Thoracic aorta (tissue), 2 donors: ENCODE data around the gene DICER1. TPM values are rescaled to one million over a fixed set of nuclear protein-coding genes. Genes with fewer than 3 reads are reported as not detected.

ENCODE experiments used
- ATAC-seq: fragments of 150-250 bp; one replicate; pipeline ENCODE4 v1.8.0; 2017; ENCODE audit warnings: low read depth; ENCODE audit not compliant: insufficient number of reproducible peaks, low FRiP score
- DNase-seq: peaks from one replicate; pipeline ENCODE4 v3.0.0-alpha.2; 2020; ENCODE audit warnings: low spot score
- H3K27ac ChIP-seq, 2 donors: fragments of 200-600 bp; sonication (generic); 1 replicate in 1 of 2; 2 replicates in 1 of 2; pipeline ENCODE4 v1.5.1; 2016; ENCODE audit warnings: mild to moderate bottlenecking in 2 of 2, moderate library complexity in 2 of 2
- H3K27me3 ChIP-seq: fragments of 200-600 bp; sonication (generic); replicated peaks from 2 replicates; pipeline ENCODE4 v1.6.0; 2016; ENCODE audit warnings: mild to moderate bottlenecking; ENCODE audit not compliant: insufficient read depth
- H3K36me3 ChIP-seq: fragments of 200-600 bp; sonication (generic); one replicate; pipeline ENCODE4 v1.5.1; 2016
- H3K4me1 ChIP-seq, 2 donors: fragments of 200-600 bp; sonication (generic); 1 replicate in 1 of 2; 2 replicates in 1 of 2; pipeline versions ENCODE4 v1.5.1 to v1.6.0; 2016; ENCODE audit warnings: low read depth in 2 of 2, mild to moderate bottlenecking in 1 of 2; ENCODE audit not compliant: control insufficient read depth in 1 of 2
- H3K4me3 ChIP-seq: fragments of 200-600 bp; sonication (generic); 2 replicates; pipeline ENCODE4 v1.5.1; 2016; ENCODE audit warnings: mild to moderate bottlenecking
- H3K9me3 ChIP-seq: fragments of 200-600 bp; sonication (generic); 2 replicates; pipeline ENCODE4 v1.5.1; 2016
- CTCF ChIP-seq: fragments of 200-600 bp; sonication (generic); IDR thresholded peaks from one replicate; pipeline ENCODE4 v1.5.1; 2019; ENCODE audit warnings: antibody characterized with exemption
- total RNA-seq, 2 donors: library from RNA; depleted of rRNA; stranded (reverse); fragments of >200 nt; gene quantifications; one replicate each; pipeline versions ENCODE4 v1.1.0 to v1.2.3, GENCODE V29; 2016

Gene DICER1
- total RNA-seq, 2 donors from 2014 or later = 56.3 to 92.5 TPM

GRCh38 chr14:95137164-95137803 lies 20.0 kb downstream of the DICER1 start:
- DNase-seq (no peak), ATAC-seq (no peak)
- TF ChIP-seq CTCF = no peak
- H3K4me1 ChIP-seq = peaks cover 31 to 37% of the 10 kb centered on the region in 2 donors
- no peaks in the 10 kb centered on the region for H3K9me3 ChIP-seq
- H3K27ac ChIP-seq = no peak overlapping the region
- H3K36me3 ChIP-seq = peaks cover 2% of the 10 kb centered on the region
- peak overlapping the region; percentile 1 for H3K4me3 ChIP-seq
- no peaks in the 10 kb centered on the region for H3K27me3 ChIP-seq

GRCh38 chr14:95136631-95137030 lies 20.7 kb downstream of the DICER1 start:
- DNase-seq (no peak), ATAC-seq (no peak)
- H3K4me3 ChIP-seq = no peak overlapping the region
- peaks cover 26 to 31% of the 10 kb centered on the region in 2 donors for H3K4me1 ChIP-seq
- no peaks in the 10 kb centered on the region for H3K9me3 ChIP-seq
- H3K27me3 ChIP-seq = no peaks in the 10 kb centered on the region
- H3K27ac ChIP-seq = no peak overlapping the region
- TF ChIP-seq CTCF = no peak
- peaks cover 5% of the 10 kb centered on the region for H3K36me3 ChIP-seq

- H3K4me1 ChIP-seq = peaks cover 5 to 8% of the 10 kb centered on the region in 2 donors
- ATAC-seq = no peak
- no peaks in the 10 kb centered on the region for H3K9me3 ChIP-seq
Measured at GRCh38 chr14:95134304-95134933, 22.9 kb downstream of the DICER1 start.

GRCh38 chr14:95133282-95133681 lies 24.0 kb downstream of the DICER1 start:
- Histone ChIP-seq H3K4me1 (peaks cover 0 to 7% of the 10 kb centered on the region in 2 donors), H3K36me3 (peaks cover 5% of the 10 kb centered on the region), H3K4me3 (no peak overlapping the region), H3K27me3 (no peaks in the 10 kb centered on the region), H3K9me3 (no peaks in the 10 kb centered on the region), H3K27ac (no peak overlapping the region)
- DNase-seq (no peak), ATAC-seq (no peak)
- TF ChIP-seq CTCF = no peak

More at GRCh38 chr14:95134304-95134933, 22.9 kb downstream of the DICER1 start:
- Histone ChIP-seq H3K4me3 (no peak overlapping the region), H3K27me3 (no peaks in the 10 kb centered on the region), H3K27ac (no peak overlapping the region), H3K36me3 (peaks cover 5% of the 10 kb centered on the region)
- TF ChIP-seq CTCF = no peak
- no peak for DNase-seq

- ATAC-seq (no peak), DNase-seq (no peak)
- no peaks in the 10 kb centered on the region for H3K27me3 ChIP-seq
- no peak overlapping the region for H3K4me3 ChIP-seq
- peaks cover 5% of the 10 kb centered on the region for H3K36me3 ChIP-seq
- H3K27ac ChIP-seq = no peak overlapping the region
- no peaks in the 10 kb centered on the region for H3K9me3 ChIP-seq
- TF ChIP-seq CTCF = no peak
- H3K4me1 ChIP-seq = peaks cover 0 to 2% of the 10 kb centered on the region in 2 donors
Measured at GRCh38 chr14:95132760-95133159, 24.6 kb downstream of the DICER1 start.
